Stimulated activated naive CD8-positive, alpha-beta T cell treated with anti-CD3 and anti-CD28 coated beads, Interleukin-15, Interleukin-2, amounts not matched to agents 100 ng/mL and 50 ng/mL, for 24 hours (primary cell): ENCODE measurements around the gene MTSS2.

Experiments used
- H3K27ac Mint-ChIP-seq: one replicate; pipeline ENCODE4 v1.8.0; 2021; ENCODE audit warnings: mild to moderate bottlenecking, mixed read lengths
- H3K27me3 Mint-ChIP-seq: one replicate; pipeline ENCODE4 v1.8.0; 2021; ENCODE audit warnings: mixed read lengths
- H3K36me3 Mint-ChIP-seq: one replicate; pipeline ENCODE4 v1.8.0; 2021; ENCODE audit warnings: low read depth, mixed read lengths
- H3K4me1 Mint-ChIP-seq: one replicate; pipeline ENCODE4 v1.8.0; 2021; ENCODE audit warnings: low read depth, mixed read lengths
- H3K4me3 Mint-ChIP-seq: one replicate; pipeline ENCODE4 v1.8.0; 2021; ENCODE audit warnings: mild to moderate bottlenecking, mixed read lengths
- H3K9me3 Mint-ChIP-seq: one replicate; pipeline ENCODE4 v1.8.0; 2021; ENCODE audit warnings: mixed read lengths

Gene MTSS2

DNA sequence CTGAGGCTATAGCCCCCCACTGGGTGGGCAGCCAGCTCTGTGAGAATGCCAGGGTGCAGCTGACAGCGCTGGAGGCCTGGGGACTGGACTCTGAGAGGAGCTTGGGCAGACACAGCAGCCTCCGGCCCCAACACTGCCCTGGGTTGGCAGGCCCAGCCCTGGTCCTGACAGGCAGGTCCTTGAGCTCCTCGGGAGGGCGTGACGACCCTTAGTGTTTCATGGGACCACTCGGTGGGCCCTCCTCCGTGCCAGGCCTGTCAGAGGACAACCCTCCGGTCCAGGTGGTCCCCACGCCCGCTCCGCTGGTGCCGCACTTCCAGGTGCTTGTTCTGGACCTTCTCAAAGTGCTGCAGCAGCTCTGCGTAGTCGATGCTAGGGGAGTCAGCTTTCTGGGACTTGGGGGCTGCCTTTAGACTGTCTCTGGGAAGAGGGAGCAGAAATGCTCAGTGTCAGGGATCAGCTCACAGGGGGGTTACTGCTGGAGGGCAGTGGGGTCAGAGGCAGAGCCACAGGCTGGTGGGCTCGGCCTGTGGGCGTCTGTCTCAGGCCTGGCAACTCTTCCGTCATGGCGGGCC is 1.9 kb upstream of the MTSS2 start:
- Mint-ChIP-seq H3K27me3 (peaks cover 4% of the 10 kb centered on the region), H3K4me3 (no peak overlapping the region), H3K36me3 (no peaks in the 10 kb centered on the region), H3K4me1 (no peaks in the 10 kb centered on the region), H3K9me3 (no peaks in the 10 kb centered on the region), H3K27ac (no peak overlapping the region)

DNA sequence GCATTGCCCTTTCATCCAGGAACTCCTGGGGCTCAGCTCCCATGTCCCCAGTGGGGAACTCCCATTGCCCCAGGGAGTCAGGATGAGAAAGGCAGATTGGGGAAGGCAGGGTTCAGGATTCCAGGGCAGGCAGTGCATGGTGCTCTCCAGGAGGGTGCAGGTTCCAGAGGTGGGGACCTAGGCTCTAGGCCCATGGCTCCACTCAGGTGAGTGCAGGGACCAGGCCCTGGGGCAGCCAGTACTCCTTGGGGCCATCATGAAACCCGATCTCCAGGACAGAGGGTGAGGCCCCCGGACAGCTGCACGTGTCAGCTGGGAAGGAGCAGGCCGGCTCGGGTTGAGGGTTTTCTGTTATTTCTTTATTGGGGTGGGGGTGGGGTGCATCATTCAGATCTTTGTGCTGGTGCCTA is 1.3 kb upstream of the MTSS2 start:
- peaks cover 4% of the 10 kb centered on the region for H3K27me3 Mint-ChIP-seq
- H3K36me3 Mint-ChIP-seq: no peaks in the 10 kb centered on the region
- H3K9me3 Mint-ChIP-seq: no peaks in the 10 kb centered on the region
- no peak overlapping the region for H3K4me3 Mint-ChIP-seq
- no peak overlapping the region for H3K27ac Mint-ChIP-seq
- H3K4me1 Mint-ChIP-seq: no peaks in the 10 kb centered on the region

- Mint-ChIP-seq H3K27ac (peak overlapping the region; percentile 31), H3K9me3 (no peaks in the 10 kb centered on the region), H3K4me1 (no peaks in the 10 kb centered on the region), H3K36me3 (no peaks in the 10 kb centered on the region), H3K4me3 (peak overlapping the region; percentile 57), H3K27me3 (peaks cover 4% of the 10 kb centered on the region)
Measured at GRCh38 chr16:70686376-70687101, 686 bp upstream of the MTSS2 start.

DNA sequence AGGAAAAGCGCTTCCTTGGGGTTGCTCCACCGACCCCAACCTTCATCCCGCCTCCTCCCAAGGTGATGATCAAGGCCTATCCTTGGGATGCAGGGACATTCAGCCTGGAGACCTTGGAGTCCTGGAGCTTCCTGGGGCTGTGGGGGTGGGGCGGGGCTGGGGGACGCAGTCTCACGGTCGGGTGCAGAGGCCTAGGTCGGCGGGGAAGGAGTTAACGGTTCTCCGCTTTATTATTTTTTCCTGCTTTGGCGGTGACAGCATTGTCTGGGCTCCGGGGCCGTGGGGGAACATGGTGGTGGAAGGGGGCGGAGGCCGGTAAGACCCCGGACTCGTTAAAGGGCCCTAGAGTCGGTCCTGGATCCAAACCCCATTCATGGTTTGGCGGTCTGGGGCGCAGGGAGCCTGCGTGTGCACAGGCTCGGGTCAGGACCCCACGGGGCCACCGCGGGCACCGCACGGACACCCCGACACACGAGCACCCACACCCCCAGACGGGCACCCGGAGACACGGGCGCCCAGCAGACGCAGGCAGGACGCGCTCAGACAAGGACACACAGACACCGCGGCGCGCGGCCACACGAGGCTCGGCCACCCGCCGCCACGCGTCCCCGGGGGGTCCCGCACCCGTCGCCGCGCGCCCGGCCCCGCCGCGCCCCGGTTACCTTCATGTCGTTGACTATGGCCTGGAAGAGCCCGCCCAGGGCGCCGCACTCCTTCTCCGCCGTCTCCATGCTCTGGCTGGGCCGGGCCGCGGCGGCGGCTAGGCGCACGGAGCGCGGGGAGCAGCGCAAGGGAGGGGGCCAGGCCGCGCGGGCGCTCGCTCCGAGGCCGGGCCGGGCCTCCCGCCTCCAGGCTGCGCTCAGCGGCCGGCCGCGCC is 554 bp downstream of the MTSS2 start:
- Mint-ChIP-seq H3K27ac (no peak overlapping the region), H3K36me3 (no peaks in the 10 kb centered on the region), H3K9me3 (no peaks in the 10 kb centered on the region), H3K4me3 (peak overlapping the region; percentile 70), H3K27me3 (peaks cover 4% of the 10 kb centered on the region), H3K4me1 (no peaks in the 10 kb centered on the region)

DNA sequence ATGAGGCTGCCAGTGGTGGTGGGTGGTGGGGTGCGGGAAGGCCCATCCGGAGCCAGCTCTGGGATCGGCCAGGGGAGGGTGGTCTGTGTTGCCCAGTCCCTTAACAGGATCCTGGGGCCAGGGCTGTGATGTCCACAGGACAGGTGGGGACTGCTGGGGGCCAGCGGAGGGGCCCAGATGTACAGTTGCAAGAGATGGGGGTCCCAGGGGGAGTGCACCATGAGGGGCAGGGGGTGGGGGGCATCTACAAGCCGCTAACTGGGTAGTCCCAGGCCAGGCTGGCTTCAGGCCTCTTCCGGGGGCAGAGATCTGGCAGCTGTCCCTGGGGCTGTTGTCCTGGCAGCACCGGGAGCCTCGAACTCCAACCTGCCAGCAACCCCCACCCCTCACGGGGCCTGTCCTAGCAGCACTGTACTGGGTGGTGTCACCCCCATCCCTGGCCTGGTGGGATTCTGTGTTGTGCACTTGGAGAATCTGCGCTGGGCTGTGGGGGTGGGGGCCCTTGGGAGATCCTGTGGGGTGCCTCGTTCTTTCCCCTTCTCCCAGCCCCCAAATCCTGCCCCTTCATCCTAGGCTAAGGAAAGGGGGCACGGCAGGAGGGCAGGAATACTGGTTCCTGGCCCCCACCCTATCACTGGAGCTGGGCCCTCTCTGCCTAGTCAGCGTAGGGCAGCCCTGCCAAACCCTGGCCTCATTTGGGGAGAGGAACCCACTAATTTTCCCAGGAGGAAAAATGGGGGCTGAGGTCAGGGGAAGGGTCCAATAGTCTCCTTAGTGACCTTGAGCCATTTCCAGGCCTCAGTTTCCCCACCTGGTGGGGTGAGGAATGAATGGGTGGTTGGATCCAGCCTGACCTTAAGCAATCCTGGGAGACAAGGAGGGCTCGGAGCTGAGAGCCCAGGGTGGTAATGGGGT is 1.4 kb downstream of the MTSS2 start:
- no peaks in the 10 kb centered on the region for H3K4me1 Mint-ChIP-seq
- peaks cover 4% of the 10 kb centered on the region for H3K27me3 Mint-ChIP-seq
- peak overlapping the region; percentile 70 for H3K4me3 Mint-ChIP-seq
- H3K27ac Mint-ChIP-seq: no peak overlapping the region
- H3K9me3 Mint-ChIP-seq: no peaks in the 10 kb centered on the region
- no peaks in the 10 kb centered on the region for H3K36me3 Mint-ChIP-seq

GRCh38 chr16:70683146-70683944 is 2.5 kb downstream of the MTSS2 start:
- H3K9me3 Mint-ChIP-seq: no peaks in the 10 kb centered on the region
- H3K4me3 Mint-ChIP-seq: no peak overlapping the region
- H3K36me3 Mint-ChIP-seq: no peaks in the 10 kb centered on the region
- no peaks in the 10 kb centered on the region for H3K4me1 Mint-ChIP-seq
- H3K27me3 Mint-ChIP-seq: peaks cover 4% of the 10 kb centered on the region
- no peak overlapping the region for H3K27ac Mint-ChIP-seq

GRCh38 chr16:70682239-70683145 is 3.4 kb downstream of the MTSS2 start:
- Mint-ChIP-seq H3K36me3 (no peaks in the 10 kb centered on the region), H3K27ac (no peak overlapping the region), H3K4me3 (no peak overlapping the region), H3K27me3 (peaks cover 4% of the 10 kb centered on the region), H3K9me3 (no peaks in the 10 kb centered on the region), H3K4me1 (no peaks in the 10 kb centered on the region)

DNA sequence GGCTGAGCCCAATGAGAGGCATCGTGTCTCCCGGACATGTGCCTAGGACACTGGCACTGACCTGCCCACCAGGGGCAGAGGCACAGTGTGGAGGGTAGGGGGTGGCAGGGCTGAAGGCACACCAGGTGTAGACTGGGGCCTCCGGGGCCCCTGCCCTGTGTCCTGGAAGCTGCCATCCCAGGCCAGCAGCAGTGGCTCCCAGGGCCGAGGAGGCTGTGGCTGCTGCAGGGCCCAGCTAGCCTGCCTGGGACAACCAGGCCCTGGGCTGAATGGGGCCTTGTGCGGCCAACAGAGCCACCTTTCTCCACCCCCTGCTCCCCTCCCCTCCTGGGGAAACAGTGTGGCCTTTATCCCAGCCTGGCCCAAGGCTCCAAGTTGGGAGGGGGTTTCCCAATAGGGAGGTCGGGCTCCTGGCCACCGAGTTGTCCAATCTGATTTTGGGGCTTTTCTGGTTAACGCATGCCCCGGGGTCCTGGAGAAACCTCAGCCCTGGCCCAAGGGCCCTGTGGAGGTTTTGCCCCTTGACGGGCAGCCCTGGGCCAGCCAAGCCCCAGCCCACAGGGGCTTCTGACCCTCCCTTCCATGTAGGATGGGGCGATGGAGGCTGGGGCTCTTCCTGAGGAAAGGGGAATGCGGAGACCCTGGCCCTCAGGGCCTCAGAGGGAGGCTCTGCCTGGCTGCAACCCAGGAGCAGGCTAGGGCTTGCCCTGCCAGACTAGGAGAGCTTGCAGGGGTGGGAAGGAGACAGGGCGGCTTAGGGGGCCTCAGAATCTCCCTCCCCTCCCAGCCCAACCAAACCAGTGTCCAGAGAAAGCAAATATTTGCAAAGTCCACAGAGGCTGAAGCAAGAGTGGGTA is 4.2 kb downstream of the MTSS2 start:
- Mint-ChIP-seq H3K9me3 (no peaks in the 10 kb centered on the region), H3K4me3 (no peak overlapping the region), H3K27ac (no peak overlapping the region), H3K4me1 (no peaks in the 10 kb centered on the region), H3K36me3 (no peaks in the 10 kb centered on the region), H3K27me3 (peaks cover 4% of the 10 kb centered on the region)

DNA sequence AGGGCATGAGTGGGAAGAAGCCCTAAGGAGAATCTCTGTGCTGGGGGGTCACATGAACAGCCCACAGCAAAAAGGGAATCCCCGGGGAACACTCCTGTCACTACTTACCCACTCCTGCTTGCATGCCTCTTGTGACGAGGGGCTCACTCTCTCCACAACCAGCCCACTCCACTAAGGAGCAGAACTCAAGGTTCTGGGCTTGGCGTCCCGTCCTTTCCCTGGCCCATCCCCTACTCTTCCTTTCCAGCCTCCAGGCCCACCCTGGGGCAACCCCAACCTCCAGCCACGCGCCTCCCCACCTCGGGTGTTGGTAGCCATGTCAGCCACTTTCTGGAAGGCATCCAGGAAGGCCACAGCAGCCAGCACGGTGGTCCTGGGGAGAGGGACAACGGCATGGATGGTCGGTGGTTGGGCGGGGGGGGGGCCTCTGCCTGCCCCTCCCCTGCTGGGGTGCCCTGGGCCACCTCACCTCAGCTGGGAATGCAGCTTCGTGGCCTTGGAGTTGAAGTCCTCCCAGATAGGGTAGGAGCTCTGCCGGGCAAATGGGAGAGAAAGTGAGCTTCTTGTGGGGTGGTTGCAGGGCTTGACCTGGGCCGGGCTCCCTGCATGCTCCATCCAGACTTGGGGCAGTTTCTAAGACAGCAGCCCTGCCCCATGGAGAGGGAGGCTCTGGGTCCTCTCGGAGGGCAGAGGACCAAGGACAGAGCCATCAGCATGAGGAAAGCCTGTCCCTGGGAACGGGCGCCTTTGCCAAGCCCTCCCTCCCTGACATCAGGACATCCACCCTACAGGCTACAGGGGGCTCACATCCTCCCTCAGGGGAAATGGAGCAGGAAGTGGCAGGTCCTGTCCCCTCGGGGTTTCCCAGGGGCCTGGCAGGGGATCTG is 5.1 kb downstream of the MTSS2 start:
- no peaks in the 10 kb centered on the region for H3K36me3 Mint-ChIP-seq
- no peak overlapping the region for H3K27ac Mint-ChIP-seq
- H3K4me1 Mint-ChIP-seq: no peaks in the 10 kb centered on the region
- no peaks in the 10 kb centered on the region for H3K9me3 Mint-ChIP-seq
- H3K4me3 Mint-ChIP-seq: no peak overlapping the region
- H3K27me3 Mint-ChIP-seq: no peaks in the 10 kb centered on the region

GRCh38 chr16:70679671-70680494 is 6.0 kb downstream of the MTSS2 start:
- no peak overlapping the region for H3K4me3 Mint-ChIP-seq
- no peaks in the 10 kb centered on the region for H3K9me3 Mint-ChIP-seq
- H3K27me3 Mint-ChIP-seq: no peaks in the 10 kb centered on the region
- H3K36me3 Mint-ChIP-seq: no peaks in the 10 kb centered on the region
- no peaks in the 10 kb centered on the region for H3K4me1 Mint-ChIP-seq
- H3K27ac Mint-ChIP-seq: no peak overlapping the region
